GM12878 (cell line): Measurements from ENCODE around the gene SUSD5. TPM values are rescaled to one million over a fixed set of nuclear protein-coding genes. Genes with fewer than 3 reads are reported as not detected.

Experiments used
- ATAC-seq: fragments of 200-7000 bp; cut with Tn5 transposase; 3 replicates; pipeline ENCODE4 v1.9.1; 2020; ENCODE audit warnings: mild to moderate bottlenecking, moderate library complexity
- BruUV-seq: library from RNA; stranded (reverse); fragments of 400-500 nt; replicated peaks from 2 replicates; lab custom pipeline; 2021; lab: Mats Ljungman, UMichigan
- CTCF ChIA-PET: fragments of 300-600 bp; sonication (Branson Sonifier 250); formaldehyde crosslinking; extraction: SDS; loops from one replicate; lab custom pipeline; 2021; ENCODE audit warnings: inconsistent platforms; lab: Yijun Ruan, JAX
- POLR2A ChIA-PET: fragments of 350-600 bp; formaldehyde crosslinking; extraction: SDS; loops from one replicate; lab custom pipeline; 2021; ENCODE audit warnings: inconsistent platforms; lab: Charles Lee
- RAD21 ChIA-PET: fragments of 300-600 bp; sonication (Branson Sonifier 250); formaldehyde crosslinking; loops from one replicate; lab custom pipeline; 2023; ENCODE audit warnings: antibody characterized with exemption; ENCODE audit not compliant: unreplicated experiment; lab: Charles Lee
- SMC1A ChIA-PET: fragments of 300-600 bp; sonication (Branson Sonifier 250); formaldehyde crosslinking; loops from one replicate; lab custom pipeline; 2023; ENCODE audit not compliant: unreplicated experiment, uncharacterized antibody; lab: Charles Lee
- DNase-seq: peaks from one replicate; pipeline ENCODE4 v3.0.0-alpha.2; 2011; ENCODE audit warnings: low read depth, low spot score
- FAIRE-seq: peaks from 3 replicates; lab custom pipeline; 2011; peaks lifted over from hg19 to GRCh38; lab: Jason Lieb, UNC
- H2AFZ ChIP-seq: 2 replicates; pipeline ENCODE4 v1.6.0; 2011; ENCODE audit warnings: low read depth, low read length, control low read depth; ENCODE audit not compliant: control insufficient read depth
- H3K27ac ChIP-seq: 2 replicates; pipeline ENCODE4 v1.5.1; 2011; ENCODE audit warnings: control low read depth; ENCODE audit not compliant: control insufficient read depth, insufficient read depth
- H3K27me3 ChIP-seq, 2 experiments: replicated peaks in 1 of 2; 2 replicates each; pipeline versions ENCODE4 v1.6.0 to v1.6.1; 2011; ENCODE audit warnings: low read length in 1 of 2; ENCODE audit not compliant: control insufficient read depth in 2 of 2, insufficient read depth in 2 of 2
- H3K36me3 ChIP-seq, 2 experiments: 2 replicates each; pipeline ENCODE4 v1.5.1; 2011; ENCODE audit warnings: low read length in 1 of 2; ENCODE audit not compliant: control insufficient read depth in 2 of 2, insufficient read depth in 2 of 2
- H3K4me1 ChIP-seq: 2 replicates; pipeline ENCODE4 v1.6.1; 2011; ENCODE audit warnings: mild to moderate bottlenecking, low read length, moderate library complexity, mixed read lengths; ENCODE audit not compliant: control insufficient read depth, insufficient read depth
- H3K4me2 ChIP-seq: 2 replicates; pipeline ENCODE4 v1.6.0; 2011; ENCODE audit warnings: control low read depth; ENCODE audit not compliant: control insufficient read depth, insufficient read depth
- H3K4me3 ChIP-seq: fragments of 200-600 bp; sonication (generic); 2 replicates; pipeline ENCODE4 v1.5.1; 2016
- H3K79me2 ChIP-seq: 2 replicates; pipeline ENCODE4 v1.6.0; 2011; ENCODE audit warnings: low read length; ENCODE audit not compliant: control insufficient read depth, insufficient read depth
- H3K9ac ChIP-seq: 2 replicates; pipeline ENCODE4 v1.8.0; 2011; ENCODE audit warnings: low read length, control low read depth, mixed read lengths; ENCODE audit not compliant: control insufficient read depth, insufficient read depth
- H3K9me3 ChIP-seq: replicated peaks from 3 replicates; pipeline ENCODE4 v1.5.1; 2011; ENCODE audit warnings: mild to moderate bottlenecking, low read length; ENCODE audit not compliant: control insufficient read depth, insufficient read depth
- H4K20me1 ChIP-seq: 2 replicates; pipeline ENCODE4 v1.6.0; 2011; ENCODE audit not compliant: control insufficient read depth, insufficient read depth
- CBX5 ChIP-seq: sonication (generic); IDR thresholded peaks from 2 replicates; pipeline ENCODE4 v1.6.1; 2016; ENCODE audit warnings: low read depth, moderate library complexity, mild to moderate bottlenecking, inconsistent platforms
- CHD2 ChIP-seq: IDR thresholded peaks from 2 replicates; pipeline ENCODE4 v1.6.1; 2011; ENCODE audit warnings: low read depth, low read length, improper control_type of control experiment, borderline replicate concordance
- GATAD2B ChIP-seq: fragments of 450-650 bp; conservative IDR thresholded peaks from 2 replicates; pipeline ENCODE4 v1.6.1; 2017; ENCODE audit warnings: low read depth, mild to moderate bottlenecking, moderate library complexity
- HSF1 ChIP-seq: fragments of 150-350 bp; IDR thresholded peaks from 2 replicates; pipeline ENCODE4 v1.6.1; 2014; ENCODE audit warnings: mild to moderate bottlenecking, low read depth, low read length
- IRF5 ChIP-seq: fragments of 450-650 bp; IDR thresholded peaks from 2 replicates; pipeline ENCODE4 v1.6.1; 2017; ENCODE audit warnings: borderline replicate concordance
- JUNB ChIP-seq: IDR thresholded peaks from 2 replicates; pipeline ENCODE4 v1.6.1; 2016; ENCODE audit warnings: antibody characterized with exemption, mild to moderate bottlenecking
- KAT2A ChIP-seq: conservative IDR thresholded peaks from 2 replicates; pipeline ENCODE4 v1.6.1; 2011; ENCODE audit warnings: low read depth, low read length; ENCODE audit not compliant: control insufficient read depth
- KLF5 ChIP-seq: fragments of 450-650 bp; IDR thresholded peaks from 2 replicates; pipeline ENCODE4 v1.6.1; 2014; ENCODE audit warnings: mild to moderate bottlenecking; ENCODE audit not compliant: partially characterized antibody
- MEF2B ChIP-seq: fragments of 450-650 bp; IDR thresholded peaks from 2 replicates; pipeline ENCODE4 v1.6.1; 2018; ENCODE audit warnings: mild to moderate bottlenecking, moderate library complexity; ENCODE audit not compliant: partially characterized antibody, poor library complexity, severe bottlenecking
- MTA2 ChIP-seq: fragments of 450-650 bp; IDR thresholded peaks from 2 replicates; pipeline ENCODE4 v1.6.1; 2016; ENCODE audit warnings: low read depth, mild to moderate bottlenecking, moderate library complexity
- POLR2AphosphoS5 ChIP-seq: IDR thresholded peaks from 2 replicates; pipeline ENCODE4 v1.6.1; 2011; ENCODE audit warnings: mild to moderate bottlenecking, low read length, inconsistent platforms
- RCOR1 ChIP-seq: conservative IDR thresholded peaks from 2 replicates; pipeline ENCODE4 v1.6.1; 2012; ENCODE audit warnings: low read depth, low read length, improper control_type of control experiment
- SMAD5 ChIP-seq: IDR thresholded peaks from 2 replicates; pipeline ENCODE4 v1.6.1; 2016; ENCODE audit warnings: antibody characterized with exemption, low read depth
- SMARCA5 ChIP-seq: fragments of 450-650 bp; IDR thresholded peaks from 2 replicates; pipeline ENCODE4 v1.6.1; 2017; ENCODE audit warnings: mild to moderate bottlenecking
- SMC3 ChIP-seq: IDR thresholded peaks from 2 replicates; pipeline ENCODE4 v1.6.1; 2011; ENCODE audit warnings: low read length, improper control_type of control experiment, borderline replicate concordance
- SUPT20H ChIP-seq: IDR thresholded peaks from 2 replicates; pipeline ENCODE4 v1.6.1; 2011; ENCODE audit warnings: low read depth, mild to moderate bottlenecking, low read length, moderate library complexity, borderline replicate concordance; ENCODE audit not compliant: control insufficient read depth
- TBL1XR1 ChIP-seq: IDR thresholded peaks from 2 replicates; pipeline ENCODE4 v1.6.1; 2012; ENCODE audit warnings: low read depth, low read length, improper control_type of control experiment
- YBX1 ChIP-seq: fragments of 450-650 bp; IDR thresholded peaks from 2 replicates; pipeline ENCODE4 v1.6.1; 2016; ENCODE audit warnings: antibody characterized with exemption
- ZNF592 ChIP-seq: fragments of 450-650 bp; IDR thresholded peaks from 2 replicates; pipeline ENCODE4 v1.6.1; 2017; ENCODE audit warnings: mild to moderate bottlenecking, moderate library complexity
- WGBS: methylation state at CpG from one replicate; pipeline ENCODE4 v1.1.6; 2016; ENCODE audit warnings: low lambda C conversion rate; ENCODE audit not compliant: insufficient replicate concordance, insufficient coverage; ENCODE audit errors: missing lambda C conversion rate; 5-methylcytosine and 5-hydroxymethylcytosine counted together
- in situ Hi-C: fragments of 300-500 bp; cut with MboI; formaldehyde crosslinking; loops from 9 replicates; pipeline ENCODE4 v1.14.3; 2018; ENCODE audit warnings: mixed read lengths
- intact Hi-C: fragments of 100-400 bp; cut with micrococcal nuclease; formaldehyde crosslinking; loops from one replicate; pipeline ENCODE4 v1.14.2; 2022; ENCODE audit not compliant: unreplicated experiment
- polyA plus RNA-seq, 11 experiments: library from polyadenylated mRNA; depleted of rRNA in 4 of 11; unstranded in 6 of 11; stranded (reverse) in 5 of 11; fragments of >200 nt; fragmentation: Nextera tagmentation in 4 of 11; fragmentation: Illumina TruSeq in 1 of 11; extraction: Ambion mirVana in 4 of 11; extraction: Trizol in 1 of 11; gene quantifications; 1 replicate in 1 of 11; 2 replicates in 10 of 11; pipeline versions ENCODE4 v1.2.1 to v1.2.3, GENCODE V29; 2011 to 2016; ENCODE audit warnings: inconsistent platforms in 2 of 11, missing spikeins in 2 of 11, low read depth in 1 of 11
- total RNA-seq, 4 experiments: library from RNA; depleted of rRNA in 3 of 4; stranded (reverse); fragments of >200 nt in 3 of 4; fragmentation: Illumina TruSeq in 1 of 4; extraction: Trizol in 1 of 4; gene quantifications; 2 replicates each; pipeline versions ENCODE4 v1.2.1 to v1.2.3, GENCODE V29; 2013 to 2021

The SUSD5 gene
- total and polyA plus RNA-seq, 10 of the 15 experiments (the other 5 are each of a cell fraction or from before 2014, with no cell fraction given) = 0.01 to 0.05 (median 0.03) TPM; not detected in 4

GRCh38 chr3:33166095-33166494, 52.5 kb downstream of the SUSD5 start (continued):
- TF ChIP-seq KAT2A (no peak), GATAD2B (no peak), KLF5 (no peak), ZNF592 (no peak), CBX5 (no peak)

- CTCF ChIA-PET = no interaction called here
These were observed 53.2 kb downstream of the SUSD5 start for GRCh38 chr3:33165372-33165771.

More at GRCh38 chr3:33165372-33165771, 53.2 kb downstream of the SUSD5 start:
- RAD21 ChIA-PET = interaction anchor here (1.2 kb wide), 1 partner anchor 34 kb away, joined by 3 read pairs; no protein-coding TSS in a partner anchor
- SMC1A ChIA-PET = no interaction called here
- FAIRE-seq (no peak), ATAC-seq (no peak), DNase-seq (no peak)
- POLR2A ChIA-PET = no interaction called here
- Histone ChIP-seq H3K79me2 (no peaks in the 10 kb centered on the region), H3K9ac (no peak overlapping the region), H3K4me2 (no peak overlapping the region), H3K36me3 (no peaks in the 10 kb centered on the region), H3K4me3 (no peak overlapping the region), H2AFZ (no peak overlapping the region), H3K27me3 (no peaks in the 10 kb centered on the region), H3K9me3 (no peaks in the 10 kb centered on the region), H3K4me1 (no peaks in the 10 kb centered on the region), H3K27ac (no peak overlapping the region), H4K20me1 (no peaks in the 10 kb centered on the region)
- no TSS peak for BruUV-seq
- TF ChIP-seq JUNB (no peak), HSF1 (no peak), YBX1 (no peak), TBL1XR1 (no peak), RCOR1 (no peak), SMC3 (no peak), CHD2 (no peak), IRF5 (no peak), SMAD5 (no peak), MTA2 (no peak), SUPT20H (no peak), SMARCA5 (no peak), MEF2B (no peak), POLR2AphosphoS5 (no peak)
- in situ Hi-C loops (no loop called here), intact Hi-C loops (no loop called here)
- 73% methylated on average over 1 of the region's 1 CpG for WGBS
